C4-2B (cell line): ENCODE results near the gene NSUN2.

Experiments
- H3K27ac ChIP-seq: fragments of 450-650 bp; 2 replicates; pipeline ENCODE4 v1.5.1; 2017
- ZFX ChIP-seq: fragments of 450-650 bp; IDR thresholded peaks from 2 replicates; pipeline ENCODE4 v1.6.1; 2017
- TF ChIP-seq, protein P1 (sequence below): fragments of 450-650 bp; conservative IDR thresholded peaks from 2 replicates; pipeline ENCODE4 v1.5.1; 2017; ENCODE audit warnings: mild to moderate bottlenecking

Gene NSUN2

GRCh38 chr5:6602441-6602840 is 30.4 kb downstream of the NSUN2 start:
- no peak for TF ChIP-seq ZFX
- TF ChIP-seq, protein P1, sequence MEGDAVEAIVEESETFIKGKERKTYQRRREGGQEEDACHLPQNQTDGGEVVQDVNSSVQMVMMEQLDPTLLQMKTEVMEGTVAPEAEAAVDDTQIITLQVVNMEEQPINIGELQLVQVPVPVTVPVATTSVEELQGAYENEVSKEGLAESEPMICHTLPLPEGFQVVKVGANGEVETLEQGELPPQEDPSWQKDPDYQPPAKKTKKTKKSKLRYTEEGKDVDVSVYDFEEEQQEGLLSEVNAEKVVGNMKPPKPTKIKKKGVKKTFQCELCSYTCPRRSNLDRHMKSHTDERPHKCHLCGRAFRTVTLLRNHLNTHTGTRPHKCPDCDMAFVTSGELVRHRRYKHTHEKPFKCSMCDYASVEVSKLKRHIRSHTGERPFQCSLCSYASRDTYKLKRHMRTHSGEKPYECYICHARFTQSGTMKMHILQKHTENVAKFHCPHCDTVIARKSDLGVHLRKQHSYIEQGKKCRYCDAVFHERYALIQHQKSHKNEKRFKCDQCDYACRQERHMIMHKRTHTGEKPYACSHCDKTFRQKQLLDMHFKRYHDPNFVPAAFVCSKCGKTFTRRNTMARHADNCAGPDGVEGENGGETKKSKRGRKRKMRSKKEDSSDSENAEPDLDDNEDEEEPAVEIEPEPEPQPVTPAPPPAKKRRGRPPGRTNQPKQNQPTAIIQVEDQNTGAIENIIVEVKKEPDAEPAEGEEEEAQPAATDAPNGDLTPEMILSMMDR: no peak
- no peak overlapping the region for H3K27ac ChIP-seq

DNA sequence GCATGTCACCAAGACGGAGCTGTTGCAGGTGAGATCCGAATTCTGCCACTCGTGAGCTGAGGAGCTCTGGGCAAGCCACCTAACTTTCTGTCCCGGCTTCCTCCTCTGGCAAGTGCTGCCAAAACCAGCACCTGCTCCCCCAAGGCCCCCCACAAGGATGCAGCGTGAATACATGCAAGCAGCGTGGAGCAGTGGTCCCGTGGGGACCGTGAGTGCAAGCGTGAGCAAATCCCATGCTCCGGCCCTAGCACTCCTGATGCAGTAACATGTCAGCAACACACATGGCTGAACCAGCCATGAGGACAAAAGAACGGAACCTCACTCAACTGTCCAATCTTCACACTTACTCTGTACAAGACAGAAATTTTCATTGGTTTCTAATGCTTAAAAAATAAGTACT is 31.0 kb downstream of the NSUN2 start:
- TF ChIP-seq, protein P1: no peak
- no peak for TF ChIP-seq ZFX
- no peak overlapping the region for H3K27ac ChIP-seq

DNA sequence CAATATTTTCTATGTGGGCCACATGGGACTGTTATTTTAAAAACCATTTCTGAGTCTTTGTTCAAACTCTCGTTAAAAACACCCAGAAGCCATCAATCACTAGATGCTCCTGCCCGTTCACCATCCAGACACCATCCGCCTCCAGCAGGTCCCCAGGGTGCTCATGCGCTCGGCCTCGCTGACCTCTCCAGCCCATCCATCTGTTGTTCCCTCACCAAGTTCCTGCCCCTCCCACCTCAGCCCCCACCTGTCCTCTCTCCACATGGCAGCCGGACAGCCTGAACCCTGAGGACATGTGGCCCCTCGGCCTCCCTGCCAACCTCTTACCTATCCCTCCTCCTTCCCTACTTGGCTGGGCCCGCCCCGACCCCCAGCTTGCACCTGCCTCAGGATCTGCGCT is 31.6 kb downstream of the NSUN2 start:
- TF ChIP-seq ZFX: no peak
- TF ChIP-seq, protein P1: no peak
- no peak overlapping the region for H3K27ac ChIP-seq

DNA sequence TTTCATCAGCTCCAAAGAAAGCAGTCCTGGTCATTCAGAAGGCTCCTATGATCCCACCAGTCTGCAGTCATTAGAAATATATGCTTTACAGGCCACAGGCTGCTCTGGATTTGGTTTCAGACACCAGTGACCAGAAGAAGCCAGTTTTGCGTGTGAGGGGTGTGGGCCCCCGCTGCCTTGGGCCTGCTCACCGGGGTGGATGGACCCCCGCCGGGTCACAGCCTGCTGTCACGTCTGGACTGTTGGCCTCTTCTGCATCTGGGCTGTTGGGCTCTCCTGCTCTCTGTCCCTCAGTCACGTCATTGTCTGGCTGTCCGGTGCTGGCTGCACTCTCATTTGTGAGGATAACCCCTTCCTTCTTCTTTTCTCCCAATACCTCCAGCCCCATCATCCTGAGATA is 33.1 kb downstream of the NSUN2 start:
- H3K27ac ChIP-seq: no peak overlapping the region
- TF ChIP-seq, protein P1: no peak
- TF ChIP-seq ZFX: no peak

DNA sequence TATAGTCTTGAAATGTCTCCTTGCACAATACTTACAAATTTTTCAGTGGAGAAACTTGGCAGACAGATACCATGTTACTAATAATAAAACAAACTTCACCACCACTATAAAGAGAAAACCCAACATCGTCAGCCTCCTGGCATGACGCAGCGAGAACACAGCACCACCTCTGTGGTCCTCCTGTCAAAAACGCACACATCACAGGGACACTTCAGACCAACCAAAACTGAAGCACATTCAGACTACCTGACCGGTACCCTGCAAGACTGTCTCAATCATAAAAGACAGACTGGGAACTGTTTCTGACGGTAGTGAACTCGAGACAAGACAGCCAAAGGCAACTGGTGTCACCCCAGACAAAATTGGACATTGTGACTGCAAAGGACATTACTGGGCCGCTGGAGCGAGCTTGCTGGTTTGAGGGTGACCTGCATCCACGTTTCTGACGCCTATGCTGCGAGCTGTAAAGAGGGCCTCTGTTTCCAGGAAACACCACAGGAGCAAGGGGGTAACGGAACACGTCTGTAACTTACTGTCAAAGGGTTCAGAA is 34.4 kb downstream of the NSUN2 start:
- TF ChIP-seq, protein P1: no peak
- TF ChIP-seq ZFX: no peak
- no peak overlapping the region for H3K27ac ChIP-seq

DNA sequence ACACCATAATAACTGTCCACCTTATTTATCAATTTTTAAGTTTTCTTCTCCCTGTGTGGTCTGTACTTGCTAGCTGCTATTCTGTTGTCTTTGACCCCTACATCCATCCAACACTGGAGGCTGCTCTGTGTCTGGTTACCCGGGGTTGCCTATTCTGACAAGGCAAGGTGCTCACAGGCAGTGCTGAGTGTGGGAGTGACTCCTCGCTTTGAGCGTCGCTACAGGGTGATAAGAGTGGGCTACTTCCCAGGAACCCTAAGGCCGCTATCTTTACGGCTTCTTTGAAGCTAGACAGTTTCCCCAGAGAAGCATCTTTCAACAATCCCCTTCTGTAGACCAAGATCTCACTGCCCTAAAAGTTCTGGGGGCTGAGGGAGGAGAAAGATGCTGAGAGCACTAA is 35.3 kb downstream of the NSUN2 start:
- no peak overlapping the region for H3K27ac ChIP-seq
- TF ChIP-seq ZFX: no peak
- TF ChIP-seq, protein P1: no peak

DNA sequence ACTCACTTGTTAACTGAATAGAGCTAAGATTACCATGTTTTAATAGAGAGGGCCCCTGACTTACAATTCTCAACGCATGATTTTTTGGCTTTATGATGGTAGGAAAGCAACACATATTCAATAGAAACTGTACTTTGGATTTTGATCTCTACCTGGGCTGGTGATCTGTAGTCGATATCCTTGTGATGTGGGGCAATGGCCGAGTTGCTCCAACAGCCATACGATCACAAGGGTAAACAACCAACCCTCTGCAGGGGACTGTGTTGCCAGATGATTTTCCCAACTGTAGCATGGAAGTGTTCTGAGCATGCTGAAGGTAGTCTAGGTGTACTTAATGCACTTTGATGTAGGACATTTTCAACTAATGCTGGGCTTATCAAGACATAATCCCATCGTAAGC is 36.5 kb downstream of the NSUN2 start:
- no peak for TF ChIP-seq ZFX
- H3K27ac ChIP-seq: no peak overlapping the region

GRCh38 chr5:6595405-6595804 is 37.4 kb downstream of the NSUN2 start:
- H3K27ac ChIP-seq: no peak overlapping the region
- TF ChIP-seq, protein P1: no peak
- TF ChIP-seq ZFX: no peak
